Activated T-helper 2 cell treated with anti-CD3 and anti-CD28 coated beads, Interferon-gamma antibody, Interleukin-2, Interleukin-4, amounts not matched to agents 10 μg/mL and 5 μg/mL and 100 μg/mL, durations not matched to agents 14 hours and 24 hours and 36 hours (primary cell): Measurements from ENCODE around the gene DDX49. TPM values are rescaled to one million over a fixed set of nuclear protein-coding genes. Genes with fewer than 3 reads are reported as not detected.

Experiments
- DNase-seq: peaks from one replicate; pipeline ENCODE4 v3.0.0; 2021; ENCODE audit warnings: low spot score
- H3K27ac Mint-ChIP-seq: one replicate; pipeline ENCODE4 v1.8.0; 2021; ENCODE audit warnings: mixed read lengths
- H3K27me3 Mint-ChIP-seq: one replicate; pipeline ENCODE4 v1.8.0; 2021; ENCODE audit warnings: low read depth, mixed read lengths
- H3K36me3 Mint-ChIP-seq: one replicate; pipeline ENCODE4 v1.8.0; 2021; ENCODE audit warnings: low read depth, mixed read lengths
- H3K4me1 Mint-ChIP-seq: one replicate; pipeline ENCODE4 v1.8.0; 2021; ENCODE audit warnings: low read depth, mixed read lengths
- H3K4me3 Mint-ChIP-seq: one replicate; pipeline ENCODE4 v1.8.0; 2021; ENCODE audit warnings: low read depth, mild to moderate bottlenecking, moderate library complexity, mixed read lengths
- H3K9me3 Mint-ChIP-seq: one replicate; pipeline ENCODE4 v1.8.0; 2021; ENCODE audit warnings: mixed read lengths
- intact Hi-C: fragments of 100-400 bp; cut with micrococcal nuclease; formaldehyde crosslinking; loops from one replicate; pipeline ENCODE4 v1.15.1; 2023
- total RNA-seq: library from RNA; stranded (reverse); gene quantifications from 2 replicates; pipeline ENCODE4 v1.2.3, GENCODE V29; 2022

The DDX49 gene
- total RNA-seq, 1 donor from 2014 or later = 77.5 TPM

DNA sequence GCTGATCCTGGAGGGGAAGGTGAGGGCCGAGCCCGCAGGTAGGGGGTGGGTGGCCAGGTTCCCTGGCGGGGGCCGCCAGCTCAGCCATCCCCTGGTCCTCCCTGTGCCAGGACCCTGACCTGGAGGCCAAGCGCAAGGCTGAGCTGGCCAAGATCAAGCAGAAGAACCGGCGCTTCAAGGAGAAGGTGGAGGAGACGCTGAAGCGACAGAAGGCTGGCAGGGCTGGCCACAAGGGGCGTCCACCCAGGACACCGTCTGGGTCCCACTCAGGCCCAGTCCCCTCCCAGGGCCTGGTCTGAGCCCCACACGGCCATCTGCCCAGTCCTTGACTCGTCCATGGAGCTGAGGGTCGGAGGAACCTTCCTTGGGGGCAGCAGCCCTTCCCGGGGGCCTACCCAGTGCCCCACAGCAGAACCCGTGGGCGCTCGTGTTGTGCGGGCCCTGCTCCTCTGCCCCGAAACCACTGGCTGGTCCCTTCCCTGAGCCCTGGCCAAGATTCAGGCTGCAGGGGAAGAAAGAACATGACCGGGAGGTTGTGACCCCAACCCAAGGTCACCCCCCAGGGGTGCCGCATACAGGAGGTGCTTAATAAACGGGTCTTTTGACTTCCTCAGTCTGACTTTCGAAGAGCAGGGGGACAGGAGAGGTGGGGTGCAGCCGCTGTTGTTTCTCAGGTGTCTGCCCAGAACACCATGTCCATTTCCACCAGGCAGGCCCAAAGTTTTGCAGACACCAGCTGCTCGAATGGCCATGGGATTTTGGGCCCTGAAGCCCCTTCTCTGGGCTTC is 8.7 kb downstream of the DDX49 start:
- Mint-ChIP-seq H3K36me3 (peaks cover 29% of the 10 kb centered on the region), H3K4me3 (no peak overlapping the region), H3K4me1 (peaks cover 4% of the 10 kb centered on the region), H3K9me3 (no peaks in the 10 kb centered on the region), H3K27ac (no peak overlapping the region), H3K27me3 (peaks cover 3% of the 10 kb centered on the region)
- intact Hi-C loops = no loop called here
- no peak for DNase-seq

DNA sequence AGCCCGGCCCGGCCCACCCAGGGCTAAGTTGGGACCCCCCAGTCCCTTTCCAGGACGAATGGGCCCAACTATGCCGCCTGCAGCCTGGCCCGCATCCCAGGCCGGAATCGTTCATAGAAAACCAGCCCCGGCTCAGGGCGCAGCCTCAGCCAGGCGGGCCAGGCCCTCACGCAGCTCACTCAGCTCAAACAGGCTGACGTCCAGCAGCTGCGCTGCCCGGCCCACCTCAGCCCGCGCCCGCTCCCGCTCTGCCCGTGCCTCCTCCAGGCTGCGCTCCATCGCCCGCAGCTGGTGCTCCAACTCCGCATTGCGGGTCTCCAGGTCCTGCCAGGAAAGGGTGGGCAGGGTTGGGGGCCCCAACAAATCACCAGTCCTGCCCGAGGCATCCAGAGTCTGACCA is 9.8 kb downstream of the DDX49 start:
- no peak for DNase-seq
- Mint-ChIP-seq H3K4me1 (peaks cover 4% of the 10 kb centered on the region), H3K4me3 (no peak overlapping the region), H3K27me3 (peaks cover 8% of the 10 kb centered on the region), H3K36me3 (peaks cover 24% of the 10 kb centered on the region), H3K9me3 (no peaks in the 10 kb centered on the region), H3K27ac (no peak overlapping the region)
- intact Hi-C loops = no loop called here

DNA sequence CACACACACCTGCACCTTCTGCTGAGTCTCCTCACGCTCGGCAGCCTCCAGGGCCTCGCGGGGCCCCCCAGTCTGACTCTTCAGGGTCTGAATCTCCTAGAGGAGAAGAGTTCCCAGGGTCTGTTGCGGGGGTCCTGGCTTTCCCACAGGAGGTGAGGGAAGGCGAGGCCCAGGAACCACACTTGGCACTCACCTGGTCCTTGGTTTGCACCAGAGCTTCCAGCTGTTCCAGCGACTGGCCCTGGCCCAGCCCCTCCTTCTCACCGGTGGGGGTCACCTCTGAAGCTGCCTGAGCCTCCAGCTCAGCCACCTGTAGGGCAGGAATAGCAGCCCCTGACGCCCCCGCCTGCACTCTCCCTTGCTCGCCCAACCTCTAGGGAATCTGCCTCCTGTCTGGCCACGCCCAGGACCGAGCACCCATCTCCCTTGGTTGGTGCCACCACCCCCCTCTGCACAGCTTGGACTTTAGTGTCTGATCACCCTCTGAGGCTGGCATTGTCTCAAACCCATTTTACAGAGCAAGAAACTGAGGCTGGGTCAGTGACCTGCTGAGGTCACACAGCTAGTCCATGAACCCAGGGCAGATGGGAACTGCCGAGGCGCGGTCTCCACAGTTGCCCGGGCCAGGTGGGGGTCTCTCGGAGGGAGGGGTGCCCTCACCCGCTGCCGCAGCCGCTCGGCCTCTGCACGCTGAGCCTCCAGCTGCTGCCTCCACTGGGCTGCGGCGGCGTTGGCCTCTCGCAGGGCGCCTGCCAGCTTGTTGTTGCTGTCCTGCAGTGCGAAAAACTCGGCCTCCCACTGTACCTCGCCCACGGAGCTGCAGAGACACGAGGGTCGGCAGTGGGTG is 12.0 kb downstream of the DDX49 start:
- peaks cover 4% of the 10 kb centered on the region for H3K4me1 Mint-ChIP-seq
- DNase-seq = no peak
- intact Hi-C loops = loop anchor here (1.0 kb wide), 2 partner anchors 12 to 295 kb away; partner anchors contain the start of genes COPE and DDX49
- peaks cover 12% of the 10 kb centered on the region for H3K27me3 Mint-ChIP-seq
- H3K4me3 Mint-ChIP-seq = no peak overlapping the region
- no peaks in the 10 kb centered on the region for H3K9me3 Mint-ChIP-seq
- peaks cover 9% of the 10 kb centered on the region for H3K36me3 Mint-ChIP-seq
- H3K27ac Mint-ChIP-seq = no peak overlapping the region

DNA sequence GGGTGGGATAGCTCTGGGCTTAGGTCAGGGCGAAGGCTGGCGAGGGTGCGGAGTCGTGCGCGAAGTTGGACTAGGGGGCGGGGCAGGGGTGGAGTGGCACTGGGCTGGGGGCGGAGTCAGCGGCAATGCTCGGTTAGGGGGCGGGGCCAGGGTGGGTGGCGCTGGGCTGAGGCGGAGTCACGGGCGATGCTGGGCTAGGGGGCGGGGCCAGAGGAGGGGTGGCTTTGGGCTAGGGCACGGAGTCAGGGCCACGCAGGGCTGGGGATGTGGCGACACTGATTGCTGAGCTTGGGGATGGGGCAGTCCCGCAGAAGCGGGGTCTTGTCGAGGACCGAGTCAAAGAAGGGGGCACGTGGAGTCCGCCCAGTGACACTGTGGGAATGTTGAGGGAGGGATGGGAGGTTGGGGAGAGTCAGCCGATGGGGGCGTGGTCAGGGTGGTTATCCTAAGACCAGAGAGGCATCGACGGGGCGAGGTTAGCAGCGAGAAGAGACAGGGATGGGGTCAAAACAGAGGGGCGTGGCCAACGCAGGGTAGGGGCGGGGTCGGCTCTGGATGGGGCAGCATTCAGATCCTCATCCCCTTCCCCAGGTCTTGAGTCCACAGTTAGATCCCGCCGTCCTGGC is 12.8 kb downstream of the DDX49 start:
- Mint-ChIP-seq H3K4me1 (peaks cover 4% of the 10 kb centered on the region), H3K27me3 (peaks cover 12% of the 10 kb centered on the region), H3K4me3 (peak overlapping the region; percentile 74), H3K9me3 (no peaks in the 10 kb centered on the region), H3K27ac (no peak overlapping the region), H3K36me3 (peaks cover 4% of the 10 kb centered on the region)
- intact Hi-C loops = loop anchor here (1.0 kb wide), 2 partner anchors 13 to 296 kb away; partner anchors contain the start of genes COPE and DDX49
- DNase-seq = peak; percentile 66

DNA sequence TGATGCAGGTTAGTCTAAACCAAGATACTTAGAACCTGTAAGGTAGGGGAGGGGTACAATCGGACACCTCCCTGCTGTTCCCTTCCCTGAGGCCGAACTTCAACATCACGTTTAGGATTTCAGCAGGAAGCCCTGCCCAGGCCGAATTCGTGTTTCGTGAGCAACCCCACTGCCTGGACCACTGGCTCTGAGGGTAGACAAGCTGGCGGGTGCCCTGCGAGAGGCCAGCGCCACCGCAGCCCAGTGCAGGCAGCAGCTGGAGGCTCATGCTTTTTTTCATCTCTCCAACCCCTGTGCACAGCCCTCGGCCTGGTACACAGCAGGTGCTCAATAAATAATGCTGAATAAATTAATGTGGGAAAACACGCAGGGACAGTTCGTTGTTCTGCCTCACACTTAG is 13.8 kb downstream of the DDX49 start:
- H3K4me1 Mint-ChIP-seq = peaks cover 4% of the 10 kb centered on the region
- H3K27ac Mint-ChIP-seq = no peak overlapping the region
- intact Hi-C loops = no loop called here
- H3K36me3 Mint-ChIP-seq = no peaks in the 10 kb centered on the region
- no peak overlapping the region for H3K4me3 Mint-ChIP-seq
- H3K27me3 Mint-ChIP-seq = peaks cover 16% of the 10 kb centered on the region
- no peak for DNase-seq
- H3K9me3 Mint-ChIP-seq = no peaks in the 10 kb centered on the region

DNA sequence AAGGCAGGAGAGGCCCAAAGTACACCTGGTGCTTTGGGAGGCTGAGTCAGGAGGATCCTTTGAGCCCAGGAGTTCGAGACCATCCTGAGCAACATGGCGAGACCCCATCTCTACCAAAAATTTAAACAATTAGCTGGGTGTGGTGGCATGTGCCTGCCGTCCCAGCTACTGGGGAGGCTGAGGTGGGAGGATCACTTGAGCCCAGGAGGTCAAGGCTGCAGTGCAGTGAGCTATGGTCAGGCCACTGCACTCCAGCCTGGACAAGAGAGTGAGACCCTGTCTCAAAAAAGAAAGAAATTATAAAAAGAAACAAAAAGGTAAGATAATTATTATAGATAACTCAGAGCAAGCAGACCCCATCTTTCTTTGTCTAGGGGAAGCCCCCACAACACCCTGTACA is 19.6 kb downstream of the DDX49 start:
- Mint-ChIP-seq H3K9me3 (no peaks in the 10 kb centered on the region), H3K4me3 (no peak overlapping the region), H3K36me3 (no peaks in the 10 kb centered on the region), H3K27me3 (peaks cover 36% of the 10 kb centered on the region), H3K4me1 (peaks cover 2% of the 10 kb centered on the region), H3K27ac (no peak overlapping the region)
- no peak for DNase-seq
- intact Hi-C loops = no loop called here

DNA sequence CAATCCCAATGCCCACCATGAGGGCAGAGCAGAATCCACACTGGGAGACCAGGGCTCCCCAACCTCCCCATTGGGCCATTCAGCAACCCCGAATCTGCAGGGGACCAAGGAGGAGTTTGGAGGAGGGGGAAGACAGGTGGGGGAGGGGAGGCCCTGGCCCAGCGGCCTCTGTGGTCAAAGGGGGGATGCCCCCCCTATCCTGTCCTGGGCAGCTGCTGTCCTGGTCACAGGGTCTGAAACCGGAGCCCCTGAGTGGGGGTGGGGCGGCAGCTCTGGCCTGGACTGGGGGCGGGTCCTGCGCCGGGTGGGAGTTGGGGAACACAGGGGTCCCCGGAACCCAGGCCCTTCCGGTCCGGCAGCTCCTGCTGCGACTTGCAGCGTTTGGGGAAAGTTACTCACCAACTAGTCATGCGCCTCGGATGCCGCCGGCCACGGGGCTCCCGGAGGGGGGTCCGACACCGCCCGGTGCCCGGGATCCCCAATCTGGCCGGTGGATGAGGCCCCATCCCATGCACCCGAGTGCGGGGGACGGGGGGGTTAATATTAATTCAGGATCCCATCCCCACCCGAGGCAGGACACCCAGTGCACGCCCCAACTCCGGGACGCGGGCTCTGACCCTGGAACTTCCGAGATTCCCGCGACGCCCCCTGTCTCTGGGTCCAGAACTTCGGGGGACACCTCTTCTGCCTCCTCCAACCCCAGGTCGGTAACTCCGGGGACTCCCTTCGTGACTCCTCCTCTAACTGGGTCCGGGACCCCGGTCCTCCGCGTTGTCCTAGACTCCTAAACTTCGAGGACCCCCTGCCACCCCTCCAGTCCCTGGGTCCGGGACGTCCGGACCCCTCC is 20.6 kb downstream of the DDX49 start:
- H3K4me1 Mint-ChIP-seq = peaks cover 2% of the 10 kb centered on the region
- H3K36me3 Mint-ChIP-seq = no peaks in the 10 kb centered on the region
- H3K27ac Mint-ChIP-seq = no peak overlapping the region
- H3K4me3 Mint-ChIP-seq = peak overlapping the region; percentile 69
- intact Hi-C loops = loop anchor here (2.0 kb wide), 1 partner anchor 21 kb away; the partner anchor contains the start of genes COPE and DDX49
- H3K9me3 Mint-ChIP-seq = no peaks in the 10 kb centered on the region
- DNase-seq = no peak
- peaks cover 31% of the 10 kb centered on the region for H3K27me3 Mint-ChIP-seq

DNA sequence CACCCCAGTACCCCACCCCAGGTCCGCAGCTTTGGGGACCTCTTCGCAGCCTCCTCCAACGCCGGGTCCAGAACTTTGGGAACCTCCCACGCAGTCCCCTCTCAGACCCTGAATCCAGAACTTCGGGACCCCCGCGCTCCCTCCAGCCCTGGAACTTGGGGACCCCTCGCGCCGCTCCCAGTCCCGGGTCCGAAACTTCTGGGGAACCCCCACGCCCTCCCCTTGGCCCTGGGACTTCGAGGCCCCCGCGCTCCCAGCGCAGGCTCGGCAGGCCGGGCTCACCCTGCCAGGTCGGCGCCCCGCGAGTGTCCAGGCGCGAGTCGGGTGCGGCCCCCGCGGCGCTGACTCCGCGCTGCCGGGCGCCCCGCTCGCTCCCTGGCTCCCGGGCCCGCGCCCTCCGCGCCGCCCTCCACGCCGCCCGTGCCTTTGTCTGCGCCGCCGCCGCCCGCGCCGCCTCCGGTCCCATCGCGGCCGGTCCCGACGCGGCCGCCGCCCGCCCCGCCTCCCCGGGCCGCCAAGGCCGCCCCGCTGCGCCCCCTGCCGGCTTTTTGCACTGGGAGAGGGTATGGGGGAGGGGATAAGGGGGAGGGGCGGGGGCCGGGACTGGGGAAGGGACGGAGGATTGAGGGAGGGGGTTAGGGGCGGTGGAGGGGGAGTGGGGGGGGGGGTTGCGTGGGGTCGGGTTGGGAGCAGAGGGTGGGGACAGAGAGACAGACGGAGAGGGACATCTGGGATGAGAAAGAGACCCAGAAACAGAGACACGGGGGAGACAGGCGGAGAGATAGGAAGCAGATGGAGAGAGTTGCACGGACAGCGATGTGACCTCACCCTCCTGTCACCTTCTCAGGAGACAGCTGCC is 21.5 kb downstream of the DDX49 start, which contains the start of gene HOMER3:
TSS of gene HOMER3 (minus strand) at position 449 of the 859 bp plus-strand sequence. CDS start 2,235 bp downstream, outside the sequence.
- Mint-ChIP-seq H3K4me3 (peak within 1 kb of the TSS; percentile 51), H3K4me1 (peaks cover 2% of the 10 kb centered on the region), H3K27ac (no peak within 1 kb of the TSS), H3K27me3 (peaks cover 31% of the 10 kb centered on the region), H3K9me3 (no peaks in the 10 kb centered on the region), H3K36me3 (no peaks in the 10 kb centered on the region)
- intact Hi-C loops = loop anchor here (2.0 kb wide), 1 partner anchor 22 kb away; the partner anchor contains the start of genes COPE and DDX49
- DNase-seq = peak; percentile 61

DNA sequence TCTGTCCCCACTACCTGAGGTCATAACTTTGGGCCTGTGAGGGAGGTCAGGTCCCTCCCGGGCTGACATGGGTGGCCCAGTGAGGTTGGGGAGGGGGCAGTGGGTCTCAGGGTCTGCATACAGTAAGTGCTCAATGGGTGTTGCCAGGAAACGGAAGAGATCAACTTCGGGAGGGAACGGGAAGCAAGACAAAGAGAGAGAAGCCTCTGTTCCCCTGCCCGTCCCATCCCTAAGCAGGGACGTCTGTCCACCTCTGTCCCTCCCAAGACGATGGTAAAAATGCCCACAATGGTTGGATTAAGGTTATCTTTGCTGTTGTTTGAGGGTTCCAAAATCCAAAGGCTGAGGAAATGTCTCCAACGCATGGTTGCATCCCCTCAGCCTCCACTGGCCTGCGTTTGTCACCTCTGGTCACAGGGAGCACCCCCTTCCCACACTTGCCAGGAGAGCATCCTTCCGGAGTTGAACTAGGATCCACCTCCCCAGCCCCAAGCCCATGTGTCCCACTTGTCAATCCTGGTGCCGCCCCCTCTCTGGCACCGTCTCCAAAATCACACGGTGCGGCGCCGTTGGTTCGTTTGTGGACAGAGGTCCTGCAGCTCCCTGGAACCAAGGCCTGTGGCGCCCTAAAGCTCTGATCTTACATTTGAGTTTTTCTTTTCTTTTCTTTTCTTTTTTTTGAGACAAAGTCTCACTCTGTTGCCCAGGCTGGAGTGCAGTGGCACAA is 22.3 kb downstream of the DDX49 start:
- no peak overlapping the region for H3K27ac Mint-ChIP-seq
- intact Hi-C loops = loop anchor here (2.0 kb wide), 1 partner anchor 23 kb away; the partner anchor contains the start of genes COPE and DDX49
- peaks cover 2% of the 10 kb centered on the region for H3K4me1 Mint-ChIP-seq

DNA sequence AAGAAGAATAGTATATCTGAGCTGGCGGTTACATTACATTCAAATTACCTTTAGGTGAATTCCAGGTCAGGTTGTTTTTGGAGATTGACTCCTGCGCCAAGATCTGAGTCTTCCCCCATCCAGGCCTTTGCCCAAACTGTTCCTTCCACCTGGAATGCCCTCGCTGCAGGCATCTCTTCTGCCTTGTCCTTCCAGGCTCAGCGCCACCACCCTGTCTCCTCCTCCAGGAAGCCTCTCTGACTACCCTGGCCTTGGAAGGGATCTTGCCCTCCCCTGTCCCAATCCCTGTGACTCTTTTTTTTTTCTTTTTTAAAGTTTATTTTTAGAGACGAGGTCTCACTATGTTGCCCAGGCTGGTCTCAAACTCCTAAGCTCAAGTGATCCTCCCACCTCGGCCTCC is 23.2 kb downstream of the DDX49 start:
- H3K9me3 Mint-ChIP-seq = no peaks in the 10 kb centered on the region
- no peaks in the 10 kb centered on the region for H3K36me3 Mint-ChIP-seq
- peaks cover 2% of the 10 kb centered on the region for H3K4me1 Mint-ChIP-seq
- H3K27ac Mint-ChIP-seq = no peak overlapping the region
- peaks cover 30% of the 10 kb centered on the region for H3K27me3 Mint-ChIP-seq
- no peak for DNase-seq
- no peak overlapping the region for H3K4me3 Mint-ChIP-seq
- intact Hi-C loops = no loop called here

More for the DNA sequence above, 22.3 kb downstream of the DDX49 start:
- Mint-ChIP-seq H3K36me3 (no peaks in the 10 kb centered on the region), H3K4me3 (no peak overlapping the region), H3K27me3 (peaks cover 33% of the 10 kb centered on the region), H3K9me3 (no peaks in the 10 kb centered on the region)
- DNase-seq = no peak

DNA sequence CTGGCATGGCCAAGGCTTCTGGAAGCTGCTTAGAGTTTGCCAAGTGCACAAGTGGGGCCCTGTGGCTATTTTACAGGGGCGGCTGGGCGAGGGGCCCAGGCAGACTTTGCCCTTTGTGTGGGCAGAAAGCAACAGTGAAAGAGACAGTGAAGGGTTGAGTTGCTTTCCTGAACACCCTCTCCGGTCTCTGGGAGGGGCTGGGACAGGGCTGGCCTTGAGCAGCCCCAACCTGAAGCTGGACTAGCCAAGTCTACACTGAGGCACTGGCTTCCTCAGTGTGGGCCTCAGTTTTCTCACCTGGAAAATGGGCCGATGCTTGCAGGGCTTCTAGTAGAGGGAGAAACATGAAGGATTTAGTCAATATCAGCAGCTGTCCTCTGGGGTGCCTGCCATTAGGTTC is 23.9 kb downstream of the DDX49 start:
- Mint-ChIP-seq H3K4me3 (no peak overlapping the region), H3K27me3 (peaks cover 29% of the 10 kb centered on the region), H3K36me3 (no peaks in the 10 kb centered on the region), H3K4me1 (peaks cover 2% of the 10 kb centered on the region), H3K27ac (no peak overlapping the region), H3K9me3 (no peaks in the 10 kb centered on the region)
- intact Hi-C loops = no loop called here
- no peak for DNase-seq
